ENCODE results near the gene SPPL2C.

GRCh38 chr17:45824901-45825492, 19.7 kb upstream of the SPPL2C start:
- no peak for TF ChIP-seq EZH2 (IDR thresholded peaks at IDR 0.05; ENCODE audit: low read length)
- TF ChIP-seq, protein P1, sequence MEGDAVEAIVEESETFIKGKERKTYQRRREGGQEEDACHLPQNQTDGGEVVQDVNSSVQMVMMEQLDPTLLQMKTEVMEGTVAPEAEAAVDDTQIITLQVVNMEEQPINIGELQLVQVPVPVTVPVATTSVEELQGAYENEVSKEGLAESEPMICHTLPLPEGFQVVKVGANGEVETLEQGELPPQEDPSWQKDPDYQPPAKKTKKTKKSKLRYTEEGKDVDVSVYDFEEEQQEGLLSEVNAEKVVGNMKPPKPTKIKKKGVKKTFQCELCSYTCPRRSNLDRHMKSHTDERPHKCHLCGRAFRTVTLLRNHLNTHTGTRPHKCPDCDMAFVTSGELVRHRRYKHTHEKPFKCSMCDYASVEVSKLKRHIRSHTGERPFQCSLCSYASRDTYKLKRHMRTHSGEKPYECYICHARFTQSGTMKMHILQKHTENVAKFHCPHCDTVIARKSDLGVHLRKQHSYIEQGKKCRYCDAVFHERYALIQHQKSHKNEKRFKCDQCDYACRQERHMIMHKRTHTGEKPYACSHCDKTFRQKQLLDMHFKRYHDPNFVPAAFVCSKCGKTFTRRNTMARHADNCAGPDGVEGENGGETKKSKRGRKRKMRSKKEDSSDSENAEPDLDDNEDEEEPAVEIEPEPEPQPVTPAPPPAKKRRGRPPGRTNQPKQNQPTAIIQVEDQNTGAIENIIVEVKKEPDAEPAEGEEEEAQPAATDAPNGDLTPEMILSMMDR (optimal IDR thresholded peaks at IDR 0.05 in 1 of 3, IDR thresholded peaks at IDR 0.05 in 1 of 3, conservative IDR thresholded peaks at IDR 0.05 in 1 of 3; ENCODE audit: extremely low read depth in 1 of 3, insufficient read depth in 2 of 3, low read length in 3 of 3): no peak
